ENCODE measurements around the gene MMP24OS. TPM values are rescaled to one million over a fixed set of nuclear protein-coding genes. Genes with fewer than 3 reads are reported as not detected.

The MMP24OS gene
- total and polyA plus RNA-seq, 2 donors (not counting 1 experiment from before 2014, with no cell fraction given): 36.3 to 57.0 TPM

DNA sequence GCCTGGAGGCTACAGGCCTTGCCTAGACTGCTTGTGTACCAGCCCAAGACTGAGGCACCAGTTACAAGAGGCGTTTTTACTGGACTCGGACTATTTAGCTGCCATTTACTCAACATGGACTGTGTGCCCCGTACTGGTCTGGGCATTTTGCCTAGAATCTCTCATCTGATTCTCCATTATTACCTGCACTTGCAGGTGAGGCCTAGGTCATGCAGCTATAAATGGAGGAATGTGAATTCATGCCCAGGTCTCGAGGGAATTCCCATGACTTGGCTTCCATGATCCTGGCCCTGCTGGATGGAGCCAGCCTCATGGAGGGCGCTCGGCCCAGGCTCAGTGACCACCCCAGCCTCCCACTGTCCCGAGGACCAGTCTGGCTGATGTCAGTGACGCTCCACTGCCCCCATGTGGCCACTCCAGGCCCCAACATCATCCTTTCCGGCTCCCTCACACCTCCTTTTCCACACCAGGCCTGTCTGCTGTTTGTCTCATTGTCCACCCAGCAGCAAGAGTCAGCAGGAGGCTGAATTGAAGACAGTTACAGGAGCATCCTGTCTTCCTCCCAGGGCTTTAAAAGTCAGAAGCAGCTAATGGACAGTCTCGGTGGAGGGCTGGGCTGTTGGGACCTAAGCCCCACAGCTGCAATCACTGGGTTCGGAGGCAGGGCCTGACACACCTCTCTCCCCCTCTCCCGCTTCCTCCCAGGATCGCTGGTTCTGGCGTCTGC is 8.7 kb downstream of the MMP24OS start:
- POLR2A ChIA-PET: no interaction called here
- Histone ChIP-seq H4K20me1 (ENCODE audit: control insufficient read depth, insufficient read depth, low read length, poor library complexity, severe bottlenecking) (peaks cover 18% of the 10 kb centered on the region), H3K9ac (ENCODE audit: low read length) (no peak overlapping the region), H3K4me1 (ENCODE audit: control insufficient read depth in 2 of 2, insufficient read depth in 2 of 2, low read length in 2 of 2) (no peaks in the 10 kb centered on the region), H3K4me2 (replicated peaks; ENCODE audit: low read depth, low read length, poor library complexity, severe bottlenecking) (no peak overlapping the region), H3K36me3 (replicated peaks in 1 of 2; ENCODE audit: control extremely low read depth in 1 of 2, control insufficient read depth in 1 of 2, extremely low read depth in 1 of 2, insufficient read depth in 2 of 2, low read length in 1 of 2) (peaks cover 0 to 46% of the 10 kb centered on the region in 2 experiments), H3K4me3 (ENCODE audit: control extremely low read depth in 1 of 5, extremely low read depth in 1 of 5, insufficient read depth in 1 of 5, low read depth in 2 of 5, low read length in 4 of 5) (no peak overlapping the region), H3K27me3 (replicated peaks in 1 of 4; ENCODE audit: control extremely low read depth in 1 of 4, control insufficient read depth in 3 of 4, insufficient read depth in 4 of 4, low read length in 3 of 4) (no peaks in the 10 kb centered on the region), H3K9me3 (ENCODE audit: control extremely low read depth in 1 of 3, control insufficient read depth in 2 of 3, insufficient read depth in 1 of 3, low read length in 2 of 3) (no peaks in the 10 kb centered on the region), H2AFZ (ENCODE audit: insufficient read depth, low read depth, low read length, poor library complexity, severe bottlenecking) (no peak overlapping the region), H3K79me2 (ENCODE audit: control insufficient read depth, insufficient read depth, low read length) (peaks cover 54% of the 10 kb centered on the region), H3K27ac (ENCODE audit: low read length in 2 of 2) (no peak overlapping the region)
- Mint-ChIP-seq H3K4me3 (no peak overlapping the region), H3K4me1 (peaks cover 1% of the 10 kb centered on the region), H3K27me3 (no peaks in the 10 kb centered on the region), H3K27ac (no peak overlapping the region), H3K9me3 (ENCODE audit: insufficient read depth) (no peaks in the 10 kb centered on the region)
- WGBS (ENCODE audit: insufficient coverage): 78% methylated on average over 14 of the region's 14 CpGs
- ATAC-seq (ENCODE audit: low read depth) (peak; percentile 65), DNase-seq (peak; percentile 55)
- TF ChIP-seq, protein P1, sequence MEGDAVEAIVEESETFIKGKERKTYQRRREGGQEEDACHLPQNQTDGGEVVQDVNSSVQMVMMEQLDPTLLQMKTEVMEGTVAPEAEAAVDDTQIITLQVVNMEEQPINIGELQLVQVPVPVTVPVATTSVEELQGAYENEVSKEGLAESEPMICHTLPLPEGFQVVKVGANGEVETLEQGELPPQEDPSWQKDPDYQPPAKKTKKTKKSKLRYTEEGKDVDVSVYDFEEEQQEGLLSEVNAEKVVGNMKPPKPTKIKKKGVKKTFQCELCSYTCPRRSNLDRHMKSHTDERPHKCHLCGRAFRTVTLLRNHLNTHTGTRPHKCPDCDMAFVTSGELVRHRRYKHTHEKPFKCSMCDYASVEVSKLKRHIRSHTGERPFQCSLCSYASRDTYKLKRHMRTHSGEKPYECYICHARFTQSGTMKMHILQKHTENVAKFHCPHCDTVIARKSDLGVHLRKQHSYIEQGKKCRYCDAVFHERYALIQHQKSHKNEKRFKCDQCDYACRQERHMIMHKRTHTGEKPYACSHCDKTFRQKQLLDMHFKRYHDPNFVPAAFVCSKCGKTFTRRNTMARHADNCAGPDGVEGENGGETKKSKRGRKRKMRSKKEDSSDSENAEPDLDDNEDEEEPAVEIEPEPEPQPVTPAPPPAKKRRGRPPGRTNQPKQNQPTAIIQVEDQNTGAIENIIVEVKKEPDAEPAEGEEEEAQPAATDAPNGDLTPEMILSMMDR (IDR thresholded peaks at IDR 0.05): peak; percentile 65
- no peak for TF ChIP-seq EZH2 (IDR thresholded peaks at IDR 0.05; ENCODE audit: borderline replicate concordance, insufficient read depth, low read depth, low read length, poor library complexity, severe bottlenecking)
- intact Hi-C loops (cut with micrococcal nuclease): no loop called here
- CTCF ChIA-PET: interaction anchor here (0.6 to 1.9 kb wide), 5 partner anchors 11 to 1949 kb away, joined by 3 to 12 read pairs (median 4); no protein-coding TSS in a partner anchor

- Histone ChIP-seq H3K4me1 (ENCODE audit: control insufficient read depth in 2 of 2, insufficient read depth in 2 of 2, low read length in 2 of 2) (no peaks in the 10 kb centered on the region), H3K9ac (ENCODE audit: low read length) (no peak overlapping the region), H3K27ac (ENCODE audit: low read length in 2 of 2) (no peak overlapping the region), H3K9me3 (ENCODE audit: control extremely low read depth in 1 of 3, control insufficient read depth in 2 of 3, insufficient read depth in 1 of 3, low read length in 2 of 3) (no peaks in the 10 kb centered on the region), H3K36me3 (replicated peaks in 1 of 2; ENCODE audit: control extremely low read depth in 1 of 2, control insufficient read depth in 1 of 2, extremely low read depth in 1 of 2, insufficient read depth in 2 of 2, low read length in 1 of 2) (peaks cover 0 to 51% of the 10 kb centered on the region in 2 experiments), H3K27me3 (replicated peaks in 1 of 4; ENCODE audit: control extremely low read depth in 1 of 4, control insufficient read depth in 3 of 4, insufficient read depth in 4 of 4, low read length in 3 of 4) (no peaks in the 10 kb centered on the region), H3K79me2 (ENCODE audit: control insufficient read depth, insufficient read depth, low read length) (peaks cover 59% of the 10 kb centered on the region), H3K4me3 (ENCODE audit: control extremely low read depth in 1 of 5, extremely low read depth in 1 of 5, insufficient read depth in 1 of 5, low read depth in 2 of 5, low read length in 4 of 5) (no peak overlapping the region), H3K4me2 (replicated peaks; ENCODE audit: low read depth, low read length, poor library complexity, severe bottlenecking) (no peak overlapping the region), H2AFZ (ENCODE audit: insufficient read depth, low read depth, low read length, poor library complexity, severe bottlenecking) (no peak overlapping the region), H4K20me1 (ENCODE audit: control insufficient read depth, insufficient read depth, low read length, poor library complexity, severe bottlenecking) (peaks cover 26% of the 10 kb centered on the region)
- no peak overlapping the region for H3K27ac Mint-ChIP-seq
- CTCF ChIA-PET: no interaction called here
- intact Hi-C loops (cut with micrococcal nuclease): no loop called here
- no peak overlapping the region for H3K4me3 Mint-ChIP-seq
- H3K27me3 Mint-ChIP-seq: no peaks in the 10 kb centered on the region
- 97% methylated on average over 15 of the region's 16 CpGs for WGBS (ENCODE audit: insufficient coverage)
- TF ChIP-seq, protein P1 (IDR thresholded peaks at IDR 0.05): no peak
- H3K9me3 Mint-ChIP-seq (ENCODE audit: insufficient read depth): no peaks in the 10 kb centered on the region
- no peaks in the 10 kb centered on the region for H3K4me1 Mint-ChIP-seq
- DNase-seq: no peak
- POLR2A ChIA-PET: no interaction called here
- ATAC-seq (ENCODE audit: low read depth): no peak
These were observed 10.8 kb downstream of the MMP24OS start for GRCh38 chr20:35267092-35267491.

Data from B cell (primary cell).